Suprapubic skin (tissue), 4 donors: ENCODE measurements around the gene STPG4. TPM values are rescaled to one million over a fixed set of nuclear protein-coding genes. Genes with fewer than 3 reads are reported as not detected.

Experiments used
- DNase-seq, 2 donors: peaks; one replicate each; pipeline ENCODE4 v3.0.0-alpha.2; 2019; ENCODE audit warnings: low spot score in 2 of 2
- H3K27ac ChIP-seq: fragments of 200-600 bp; sonication (generic); one replicate; pipeline ENCODE4 v1.5.1; 2019
- H3K27me3 ChIP-seq: fragments of 200-600 bp; sonication (generic); one replicate; pipeline ENCODE4 v1.5.1; 2019
- H3K36me3 ChIP-seq: fragments of 200-600 bp; sonication (generic); one replicate; pipeline ENCODE4 v1.5.1; 2019
- H3K4me1 ChIP-seq: fragments of 200-600 bp; sonication (generic); one replicate; pipeline ENCODE4 v1.5.1; 2019
- H3K4me3 ChIP-seq: fragments of 200-600 bp; sonication (generic); one replicate; pipeline ENCODE4 v1.5.1; 2019; ENCODE audit warnings: mild to moderate bottlenecking
- H3K9me3 ChIP-seq: fragments of 200-600 bp; sonication (generic); one replicate; pipeline ENCODE4 v1.5.1; 2019
- CTCF ChIP-seq, 2 donors: fragments of 200-600 bp in 1 of 2; fragments of 450-650 bp in 1 of 2; sonication (generic) in 1 of 2; IDR thresholded peaks; one replicate each; pipeline ENCODE4 v1.5.1; 2016 to 2019; ENCODE audit warnings: antibody characterized with exemption in 2 of 2, mild to moderate bottlenecking in 1 of 2, moderate library complexity in 1 of 2
- EP300 ChIP-seq: sonication (generic); formaldehyde crosslinking; IDR thresholded peaks from one replicate; pipeline ENCODE4 v1.6.1; 2017; ENCODE audit warnings: antibody characterized with exemption
- POLR2A ChIP-seq, 2 donors: fragments of 450-650 bp; IDR thresholded peaks; one replicate each; pipeline ENCODE4 v1.6.1; 2017; ENCODE audit warnings: antibody characterized with exemption in 2 of 2, mild to moderate bottlenecking in 2 of 2, moderate library complexity in 2 of 2
- POLR2AphosphoS5 ChIP-seq, 3 donors: sonication (generic); formaldehyde crosslinking; IDR thresholded peaks; one replicate each; pipeline ENCODE4 v1.6.1; 2017; ENCODE audit warnings: antibody characterized with exemption in 3 of 3
- WGBS: methylation state at CpG from one replicate; pipeline ENCODE4 v1.1.5; 2018; 5-methylcytosine and 5-hydroxymethylcytosine counted together
- total RNA-seq, 4 donors: library from RNA; depleted of rRNA; stranded (reverse); fragments of >200 nt; gene quantifications; one replicate each; pipeline ENCODE4 v1.1.0, GENCODE V29; 2016

The STPG4 gene
- total RNA-seq, 4 donors from 2014 or later = 0.49 to 1.4 (median 0.91) TPM; not detected in 1

DNA sequence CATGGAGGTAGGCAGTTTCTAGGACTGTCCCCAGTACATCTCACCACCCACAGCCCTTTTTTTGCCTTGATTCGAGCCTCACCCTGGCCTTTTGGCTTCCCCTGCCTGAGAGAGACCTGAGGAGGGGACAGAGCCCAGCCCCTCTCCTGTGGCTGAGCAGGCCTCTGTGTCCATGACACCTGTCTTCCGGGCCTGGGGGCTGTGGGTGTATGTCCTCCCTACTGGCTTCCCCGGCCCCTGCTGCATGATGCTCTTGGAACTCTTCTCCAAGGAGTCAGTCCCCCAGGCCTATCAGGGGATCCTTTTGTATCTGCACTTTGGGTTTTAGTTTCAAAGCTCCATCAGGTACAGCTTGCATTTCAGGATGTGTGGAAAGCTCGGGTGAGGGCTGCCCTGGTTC is 80.4 kb downstream of the STPG4 start:
- Histone ChIP-seq H3K27ac (peak overlapping the region; percentile 17), H3K36me3 (no peaks in the 10 kb centered on the region), H3K4me3 (no peak overlapping the region), H3K4me1 (peaks cover 78% of the 10 kb centered on the region), H3K27me3 (no peaks in the 10 kb centered on the region), H3K9me3 (no peaks in the 10 kb centered on the region)
- DNase-seq = no peak
- TF ChIP-seq POLR2A (IDR thresholded peaks at IDR 0.05) (no peak), CTCF (IDR thresholded peaks at IDR 0.05) (no peak), POLR2AphosphoS5 (IDR thresholded peaks at IDR 0.05) (no peak), EP300 (no peak)
- WGBS = 89% methylated on average over 4 of the region's 4 CpGs

DNA sequence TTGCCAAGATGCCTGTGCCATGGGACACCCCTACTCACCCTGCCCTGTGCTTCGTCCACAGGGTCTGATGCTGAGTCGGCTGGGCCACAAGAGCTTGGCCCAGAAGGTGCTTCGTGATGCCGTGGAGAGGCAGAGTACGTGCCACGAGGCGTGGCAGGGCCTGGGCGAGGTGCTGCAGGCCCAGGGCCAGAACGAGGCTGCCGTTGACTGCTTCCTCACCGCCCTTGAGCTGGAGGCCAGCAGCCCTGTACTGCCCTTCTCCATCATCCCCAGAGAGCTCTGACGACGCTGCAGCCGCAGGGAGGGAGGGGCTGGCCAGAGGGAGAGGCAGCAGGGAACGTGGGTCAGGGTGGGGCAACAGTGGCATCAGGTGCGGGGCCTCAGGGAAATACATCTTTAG is 81.5 kb downstream of the STPG4 start:
- Histone ChIP-seq H3K36me3 (no peaks in the 10 kb centered on the region), H3K4me1 (peaks cover 78% of the 10 kb centered on the region)
- WGBS = 40% methylated on average over 1 of the region's 16 CpGs

GRCh38 chr2:47073217-47073616 is 81.9 kb downstream of the STPG4 start:
- DNase-seq = no peak
- no peak for TF ChIP-seq CTCF (IDR thresholded peaks at IDR 0.05)
- TF ChIP-seq EP300 = no peak
- no peak for TF ChIP-seq POLR2AphosphoS5 (IDR thresholded peaks at IDR 0.05)
- no peak for TF ChIP-seq POLR2A (IDR thresholded peaks at IDR 0.05)
- Histone ChIP-seq H3K4me3 (no peak overlapping the region), H3K27ac (peak overlapping the region; percentile 84), H3K27me3 (no peaks in the 10 kb centered on the region), H3K9me3 (no peaks in the 10 kb centered on the region), H3K36me3 (no peaks in the 10 kb centered on the region), H3K4me1 (peaks cover 80% of the 10 kb centered on the region)
- 84% methylated on average over 6 of the region's 9 CpGs for WGBS

More for the DNA sequence above, 81.5 kb downstream of the STPG4 start:
- DNase-seq = no peak
- no peak overlapping the region for H3K4me3 ChIP-seq
- H3K27me3 ChIP-seq = no peaks in the 10 kb centered on the region
- no peak for TF ChIP-seq CTCF (IDR thresholded peaks at IDR 0.05)
- no peak for TF ChIP-seq POLR2AphosphoS5 (IDR thresholded peaks at IDR 0.05)
- TF ChIP-seq POLR2A (IDR thresholded peaks at IDR 0.05) = no peak
- TF ChIP-seq EP300 = no peak
- H3K27ac ChIP-seq = peak overlapping the region; percentile 84
- H3K9me3 ChIP-seq = no peaks in the 10 kb centered on the region

- no peaks in the 10 kb centered on the region for H3K27me3 ChIP-seq
- H3K27ac ChIP-seq = peak overlapping the region; percentile 84
- DNase-seq = peak in 1 of 2 donors; percentile 84
- TF ChIP-seq EP300 (no peak), POLR2A (IDR thresholded peaks at IDR 0.05) (no peak), CTCF (IDR thresholded peaks at IDR 0.05) (no peak), POLR2AphosphoS5 (IDR thresholded peaks at IDR 0.05) (no peak)
- H3K4me1 ChIP-seq = peaks cover 85% of the 10 kb centered on the region
- H3K4me3 ChIP-seq = no peak overlapping the region
- H3K36me3 ChIP-seq = no peaks in the 10 kb centered on the region
- 67% methylated on average over 9 of the region's 9 CpGs for WGBS
- H3K9me3 ChIP-seq = no peaks in the 10 kb centered on the region
Measured at GRCh38 chr2:47072728-47073191, 82.3 kb downstream of the STPG4 start.

DNA sequence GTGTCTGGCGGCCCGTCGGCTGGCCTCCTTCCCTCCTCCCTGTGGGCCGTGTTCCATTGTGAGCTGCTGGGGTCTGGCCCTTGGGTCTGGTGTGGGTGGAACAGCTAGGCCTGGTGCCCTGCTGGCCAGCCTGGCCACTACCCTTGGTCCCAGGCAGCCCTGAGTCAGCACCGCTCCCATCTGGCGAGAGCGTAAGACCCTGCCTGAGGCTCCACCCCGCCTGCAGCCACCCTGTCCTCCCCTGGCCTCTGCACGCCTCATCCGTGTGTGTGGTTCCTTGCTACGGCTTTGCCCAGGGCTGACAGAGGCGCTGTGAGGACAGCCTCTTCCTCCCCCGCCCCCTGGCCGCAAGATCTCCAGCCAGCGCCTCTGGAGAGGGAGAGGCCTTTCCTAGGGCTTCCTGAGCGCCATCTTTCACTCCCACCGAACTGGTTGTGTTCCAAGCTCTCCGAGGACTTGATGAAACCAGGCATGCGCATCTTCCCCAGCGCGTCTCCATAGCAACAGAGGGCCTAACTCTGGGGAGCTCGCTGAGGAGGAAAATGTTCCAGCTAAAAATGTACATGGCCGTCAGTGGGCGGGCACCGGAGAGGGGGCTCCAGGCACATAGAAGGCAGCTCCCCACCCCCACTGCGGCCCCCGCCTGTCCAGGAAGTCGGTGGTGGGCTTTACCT is 83.0 kb downstream of the STPG4 start:
- H3K27ac ChIP-seq = peak overlapping the region; percentile 84
- peak; percentile 89 to 90 for DNase-seq
- no peaks in the 10 kb centered on the region for H3K27me3 ChIP-seq
- TF ChIP-seq POLR2A (IDR thresholded peaks at IDR 0.05) (no peak), POLR2AphosphoS5 (IDR thresholded peaks at IDR 0.05) (no peak), EP300 (no peak), CTCF (IDR thresholded peaks at IDR 0.05) (no peak)
- no peaks in the 10 kb centered on the region for H3K9me3 ChIP-seq
- peaks cover 86% of the 10 kb centered on the region for H3K4me1 ChIP-seq
- H3K4me3 ChIP-seq = no peak overlapping the region
- WGBS = 66% methylated on average over 19 of the region's 28 CpGs
- H3K36me3 ChIP-seq = no peaks in the 10 kb centered on the region
